Stimulated activated CD4-positive, alpha-beta T cell treated with anti-CD3 and anti-CD28 coated beads, Interleukin-15, amount 100 ng/mL, for 1 hour (primary cell): ENCODE data around the gene RNF8.
"Not testable (repeated sequence)": the region's sequence is repeated elsewhere in the genome, so short reads cannot be mapped to it uniquely, and the experiment has no call there.

ENCODE experiments used
- DNase-seq, 2 donors: peaks; one replicate each; pipeline ENCODE4 v3.0.0-alpha.2; 2020; ENCODE audit warnings: low read depth in 1 of 2, low spot score in 1 of 2

RNF8 gene

DNA sequence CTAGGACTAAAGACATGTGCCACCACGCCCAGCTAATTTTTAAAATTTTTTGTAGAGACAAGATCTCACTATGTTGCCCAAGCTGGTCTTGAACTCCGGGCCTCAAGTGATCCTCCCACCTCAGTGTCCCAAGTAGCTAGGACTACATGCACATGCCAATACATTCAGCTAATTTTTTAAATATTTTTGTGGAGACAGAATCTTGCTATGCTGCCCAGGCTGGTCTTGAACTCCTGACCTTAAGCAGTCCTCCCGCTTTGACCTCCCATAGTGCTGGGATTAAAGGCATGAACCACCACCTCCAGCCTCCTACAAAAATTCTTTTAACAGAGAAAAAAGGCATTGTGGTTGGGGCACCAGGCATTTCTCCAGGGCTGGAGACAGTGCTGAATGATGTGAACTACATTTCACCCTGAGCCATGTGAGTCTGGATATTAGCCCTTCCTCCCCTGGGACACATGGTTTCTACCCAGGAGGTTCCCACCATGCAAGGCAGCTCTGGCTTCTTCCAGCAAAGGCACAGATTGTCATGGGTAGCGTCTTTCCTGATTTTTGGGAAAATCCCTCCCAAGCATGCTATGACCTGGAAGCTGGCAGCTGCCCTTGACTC, 42.9 kb downstream of the RNF8 start:
- DNase-seq: no peak

DNA sequence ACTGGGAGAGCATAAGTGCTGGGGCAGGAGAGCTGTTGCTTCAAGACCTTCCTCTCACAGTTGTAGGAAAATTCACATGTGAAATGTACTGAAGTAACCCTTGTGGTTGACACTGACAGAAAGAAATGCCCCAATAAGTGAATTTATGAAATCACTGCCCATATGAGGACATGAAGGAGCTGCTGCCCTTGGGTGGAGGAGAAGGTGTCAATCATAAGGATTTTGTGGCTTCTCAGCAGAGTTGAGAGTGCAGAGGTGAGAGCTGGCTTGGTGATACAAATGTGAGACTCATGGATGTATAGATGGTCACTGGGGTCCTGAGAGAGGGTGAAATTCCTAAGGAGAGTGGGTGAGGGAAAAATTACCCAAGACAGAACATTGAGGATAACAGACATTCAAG, 45.3 kb downstream of the RNF8 start:
- DNase-seq: no peak

DNA sequence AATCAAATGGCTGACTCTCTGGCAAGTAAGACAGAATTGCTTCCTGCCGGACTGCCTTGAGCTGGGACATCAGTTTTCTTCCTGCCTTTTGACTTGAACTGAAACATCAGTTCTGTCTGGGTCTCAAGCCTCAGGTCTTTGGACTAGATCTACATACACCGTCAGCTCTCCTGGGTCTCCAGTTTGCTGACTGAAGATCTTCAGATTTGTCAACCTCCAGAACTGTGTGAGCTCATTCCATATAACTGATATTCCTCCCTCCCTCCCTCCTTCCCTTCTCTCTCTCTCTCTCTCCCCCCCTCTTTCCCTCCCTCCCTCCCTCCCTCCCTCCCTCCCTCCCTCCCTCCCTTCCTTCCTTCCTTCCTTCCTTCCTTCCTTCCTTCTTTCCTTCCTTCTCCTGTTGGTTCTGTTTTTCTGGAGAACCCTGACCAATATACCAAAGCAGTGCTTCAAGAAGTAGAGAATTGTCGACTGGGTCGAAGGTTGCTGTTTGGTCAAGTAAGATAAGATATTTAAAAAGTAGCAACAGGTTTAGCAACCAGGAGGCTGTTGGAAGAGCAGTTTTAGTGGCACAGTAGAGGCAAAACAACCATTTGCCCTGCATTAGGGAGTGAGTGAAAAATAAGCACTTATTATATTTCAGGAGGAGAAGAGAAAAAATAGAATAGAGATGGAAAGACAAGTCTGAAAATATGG, 46.2 kb downstream of the RNF8 start:
- no peak for DNase-seq

DNA sequence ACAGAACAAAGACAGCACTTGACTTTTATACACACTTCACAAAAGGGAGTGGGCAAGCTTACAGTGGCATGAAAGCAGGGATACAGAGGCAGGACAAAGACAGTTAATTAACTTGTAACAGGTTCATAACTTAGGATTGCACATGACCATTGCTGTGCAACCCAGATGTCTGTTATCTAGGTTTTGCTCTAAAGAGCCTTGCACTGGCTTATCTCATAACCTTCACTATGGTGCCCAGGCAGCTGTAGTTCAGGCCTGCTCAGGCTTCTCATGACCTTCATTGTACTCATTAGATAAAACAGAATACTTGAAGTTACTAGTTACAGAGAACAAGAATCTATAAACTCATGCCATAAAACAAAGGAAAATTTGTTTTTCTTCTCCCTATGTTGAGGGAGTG, 47.9 kb downstream of the RNF8 start:
- DNase-seq: not testable (repeated sequence)

DNA sequence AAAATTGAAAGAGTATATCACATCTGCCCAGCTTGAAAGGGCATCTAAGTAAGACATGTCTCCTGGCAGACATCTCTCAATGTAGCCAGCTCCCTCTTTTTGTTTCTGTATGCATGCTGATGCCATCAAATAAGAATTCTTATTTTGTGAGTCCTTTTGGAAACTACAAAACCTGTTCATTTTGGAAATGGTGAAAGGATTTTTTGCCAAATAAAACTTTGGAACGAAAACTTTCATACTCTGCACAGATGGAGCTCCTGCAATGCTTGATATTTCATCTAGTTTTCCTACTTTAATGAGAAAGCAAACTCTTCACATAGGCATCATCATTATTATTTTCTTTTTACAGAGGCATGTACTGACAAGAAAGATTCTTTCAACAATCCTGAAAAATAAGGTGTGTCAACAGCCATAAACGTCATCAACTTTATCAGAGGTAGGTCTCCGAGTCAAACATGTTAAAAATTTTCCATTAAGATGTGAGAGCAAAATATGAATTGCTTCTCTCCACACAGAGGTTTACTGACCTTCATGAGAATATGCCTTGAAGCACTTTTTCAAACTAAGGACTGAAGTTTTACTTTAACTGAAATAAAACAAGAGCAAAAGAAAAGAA, 53.1 kb downstream of the RNF8 start:
- no peak for DNase-seq

DNA sequence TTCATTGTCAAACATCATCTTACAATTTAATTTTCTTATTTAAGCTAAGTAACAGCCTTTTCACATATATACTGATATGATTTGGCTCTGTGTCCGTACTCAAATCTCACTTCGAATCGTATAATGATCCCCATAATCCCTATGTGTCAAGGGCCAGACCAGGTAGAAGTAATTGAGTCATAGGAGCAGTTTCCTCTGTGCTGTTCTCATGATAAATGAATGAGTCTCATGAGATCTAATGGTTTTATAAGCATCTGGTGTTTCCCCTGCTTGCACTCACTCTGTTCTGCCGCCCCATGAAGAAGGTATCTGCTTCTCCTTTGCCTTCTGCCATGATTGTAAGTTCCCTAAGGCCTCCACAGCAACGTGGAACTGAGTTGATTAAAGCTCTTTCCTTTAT, 54.2 kb downstream of the RNF8 start:
- no peak for DNase-seq

DNA sequence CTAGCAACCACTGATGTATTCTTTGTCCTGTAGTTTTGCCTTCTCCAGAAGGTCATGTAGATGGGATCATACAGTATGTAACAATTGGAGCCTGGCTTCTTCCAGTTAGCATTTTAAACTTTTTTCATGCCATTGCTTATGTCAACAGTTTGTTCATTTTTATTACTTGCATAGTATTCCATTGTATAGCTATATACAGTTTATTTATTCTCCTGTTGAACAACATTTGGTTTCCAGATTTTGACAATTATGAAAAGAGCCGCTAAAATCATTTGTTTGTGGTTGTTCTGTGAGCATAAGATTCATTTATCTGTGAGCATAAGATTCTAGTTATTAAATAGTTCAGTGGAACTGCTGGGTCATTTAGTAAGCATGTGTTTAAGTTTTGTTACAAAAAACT, 55.7 kb downstream of the RNF8 start:
- no peak for DNase-seq

DNA sequence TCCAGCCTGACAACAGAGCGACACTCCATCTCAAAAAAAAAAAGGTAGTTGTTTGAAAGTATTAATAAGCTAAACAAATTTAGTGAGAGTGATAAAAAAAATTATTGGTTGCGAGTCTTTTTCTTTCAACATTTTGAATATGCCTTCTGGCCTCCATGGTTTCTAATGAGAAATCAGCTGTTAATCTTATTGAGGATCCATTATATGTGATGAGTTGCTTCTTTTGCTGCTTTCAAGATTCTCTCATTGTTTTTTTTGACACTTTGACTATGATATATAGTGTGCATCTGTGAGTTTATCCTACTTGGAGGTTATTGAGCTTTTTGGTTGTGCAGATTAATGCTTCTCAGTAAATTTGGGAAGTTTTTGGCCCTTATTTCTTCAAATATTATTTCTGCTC, 63.6 kb downstream of the RNF8 start:
- DNase-seq: no peak

DNA sequence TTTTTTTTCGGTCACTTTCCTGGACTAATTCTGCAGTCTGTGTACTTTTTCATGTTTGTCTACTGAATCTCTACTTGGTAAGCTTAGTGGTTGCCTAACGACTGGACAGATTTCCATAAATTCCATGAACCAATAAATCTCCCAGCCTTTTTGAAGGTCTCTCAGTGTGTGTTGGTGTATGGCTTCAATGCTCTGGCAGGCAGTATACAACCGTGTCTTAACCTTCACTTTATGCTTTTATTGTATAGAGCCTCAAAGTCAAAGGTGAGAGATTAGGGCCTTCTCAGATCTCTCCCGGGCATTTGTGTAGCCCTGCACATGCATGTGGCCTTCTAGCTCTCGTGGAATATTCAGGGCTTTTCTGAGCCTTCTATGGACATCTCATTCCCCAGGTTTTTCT, 64.9 kb downstream of the RNF8 start:
- DNase-seq: no peak

DNA sequence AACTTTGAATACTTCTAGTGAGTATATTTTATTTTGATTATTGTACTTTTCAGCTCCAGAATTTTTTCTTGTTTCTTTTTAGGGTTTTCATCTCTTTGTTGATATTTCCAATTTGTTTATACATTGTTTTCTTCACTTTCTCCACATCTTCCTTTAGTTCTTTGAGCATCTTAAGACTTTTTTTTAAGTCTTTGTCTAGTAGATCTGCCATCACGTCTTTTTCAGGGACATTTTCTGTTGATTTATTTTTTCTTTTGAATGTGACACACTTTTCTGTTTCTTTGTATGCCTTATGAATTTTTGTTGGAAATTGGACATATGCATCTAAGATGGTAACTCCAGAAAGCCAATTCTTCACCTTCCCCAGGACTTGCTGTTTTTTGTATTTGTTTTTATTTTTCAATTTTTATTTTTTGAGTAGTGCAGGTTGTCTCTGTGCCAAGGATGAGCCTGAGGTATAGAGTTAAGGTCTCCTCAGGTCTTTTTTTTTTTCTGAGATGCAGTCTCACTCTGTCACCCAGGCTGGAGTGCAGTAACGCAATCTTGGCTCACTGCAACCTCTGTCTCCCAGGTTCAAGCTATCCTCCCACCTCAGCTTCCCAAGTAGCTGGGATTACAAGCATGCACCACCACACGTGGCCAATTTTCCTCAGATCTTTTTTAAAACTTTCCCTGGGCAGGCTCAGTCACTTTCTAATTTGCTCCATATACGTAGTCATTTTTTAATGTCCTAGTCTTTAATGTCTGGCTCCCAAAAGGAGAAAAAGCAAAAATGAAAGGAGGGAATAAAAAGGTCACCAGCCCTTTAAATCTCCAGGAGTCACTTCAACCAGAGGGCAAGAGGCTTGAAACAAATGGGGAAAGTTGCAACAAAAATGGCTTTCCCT, 72.5 kb downstream of the RNF8 start:
- DNase-seq: no peak

DNA sequence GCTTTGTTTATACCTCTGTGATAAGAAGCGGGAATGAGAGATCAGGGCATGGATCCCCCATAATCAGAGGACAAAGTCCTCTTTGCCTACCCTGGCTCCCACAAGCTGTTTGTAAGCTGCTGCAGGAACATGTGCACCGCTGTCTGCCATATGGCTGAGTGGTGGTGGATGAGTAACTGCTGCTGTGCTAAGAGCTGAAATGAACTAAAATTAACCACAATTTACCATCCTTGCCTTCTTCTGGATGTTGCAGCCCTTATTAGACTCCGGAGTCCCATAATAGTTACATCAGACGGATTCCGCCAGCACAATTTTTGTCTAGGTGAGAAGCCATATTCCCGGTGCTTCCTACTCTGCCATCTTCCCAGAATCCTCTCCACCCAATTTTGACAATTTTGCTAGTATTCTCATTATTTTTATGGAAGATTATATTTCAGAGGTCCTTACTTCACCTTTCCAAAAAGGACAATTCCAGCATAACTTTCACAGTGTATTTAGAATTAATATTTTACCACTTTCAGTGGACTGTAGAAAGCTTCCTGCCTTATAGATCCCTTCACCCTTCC, 73.2 kb downstream of the RNF8 start:
- no peak for DNase-seq

DNA sequence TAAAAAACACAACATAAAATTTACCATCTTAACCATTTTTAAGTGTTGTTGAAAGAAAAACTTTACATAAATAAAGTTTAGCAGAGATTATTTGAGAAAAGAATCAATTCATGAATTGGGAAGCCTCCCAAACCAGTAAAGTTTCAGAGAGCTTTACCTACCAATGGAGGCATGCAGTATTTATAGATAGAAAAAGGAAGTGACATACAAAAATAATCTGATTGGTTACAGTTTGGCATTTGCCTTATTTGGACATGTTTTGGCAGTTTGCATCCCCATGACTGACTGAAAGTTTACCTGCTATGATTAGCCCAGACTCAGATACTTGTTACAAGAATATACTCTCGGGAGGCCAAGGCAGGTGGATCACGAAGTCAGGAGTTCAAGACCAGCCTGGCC, 75.6 kb downstream of the RNF8 start:
- no peak for DNase-seq

DNA sequence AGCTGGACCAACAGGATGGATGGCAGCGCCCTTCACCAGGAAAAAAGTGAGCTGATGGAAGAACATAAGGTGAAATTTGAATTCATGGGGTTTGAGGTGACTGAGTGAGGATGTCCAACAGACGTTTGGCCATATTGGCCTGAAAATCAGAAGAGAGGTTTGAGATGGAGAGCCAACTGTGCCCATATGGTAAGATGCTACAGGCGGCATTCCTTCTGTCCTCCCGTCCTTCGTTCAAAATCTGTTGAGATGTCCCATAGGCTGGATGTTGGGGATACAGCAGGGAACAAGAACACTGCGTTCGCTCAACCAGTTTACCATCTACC, 78.8 kb downstream of the RNF8 start:
- DNase-seq: no peak

DNA sequence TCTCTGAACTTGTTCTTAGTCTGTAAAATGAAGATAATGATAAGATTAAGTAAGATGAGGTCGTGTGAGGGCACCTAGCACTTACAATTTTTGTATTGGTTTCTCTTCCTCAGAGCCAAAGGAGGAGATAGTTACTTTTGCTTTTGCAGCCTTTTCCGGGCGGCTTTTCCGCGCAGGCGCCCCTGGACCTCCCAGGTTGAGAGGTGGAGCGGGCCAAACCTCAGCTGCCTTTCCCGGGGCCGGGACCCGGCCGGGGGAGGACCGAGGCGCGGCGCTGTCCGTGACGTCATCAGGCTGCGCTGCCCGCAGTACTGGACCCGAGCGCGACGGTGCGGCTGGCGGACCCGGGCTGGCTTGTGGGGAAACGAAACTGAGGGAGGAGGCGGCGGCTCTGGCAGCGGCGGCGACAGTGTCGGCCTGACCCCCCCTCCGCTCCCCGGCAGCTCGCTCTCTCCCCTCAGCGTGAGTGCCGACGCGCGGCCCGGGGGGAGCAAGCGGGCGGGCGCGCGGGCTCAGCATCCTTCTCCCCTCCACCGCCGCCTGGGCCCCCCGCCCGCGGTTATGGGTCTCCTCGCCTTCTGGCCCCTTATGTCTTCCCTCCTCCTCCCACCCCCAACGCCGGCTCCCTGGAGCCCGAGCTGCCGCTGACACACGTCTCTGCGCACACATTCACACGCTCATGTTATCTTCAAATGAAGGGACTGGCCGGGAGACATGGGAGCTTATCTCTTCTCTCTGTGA, 79.3 kb downstream of the RNF8 start, which contains the start of gene CMTR1:
CMTR1 (plus strand) TSS at position 306 of the 741 bp plus-strand sequence. CDS start 2,409 bp downstream, outside the sequence.
- DNase-seq: peak; percentile 93 to 96

DNA sequence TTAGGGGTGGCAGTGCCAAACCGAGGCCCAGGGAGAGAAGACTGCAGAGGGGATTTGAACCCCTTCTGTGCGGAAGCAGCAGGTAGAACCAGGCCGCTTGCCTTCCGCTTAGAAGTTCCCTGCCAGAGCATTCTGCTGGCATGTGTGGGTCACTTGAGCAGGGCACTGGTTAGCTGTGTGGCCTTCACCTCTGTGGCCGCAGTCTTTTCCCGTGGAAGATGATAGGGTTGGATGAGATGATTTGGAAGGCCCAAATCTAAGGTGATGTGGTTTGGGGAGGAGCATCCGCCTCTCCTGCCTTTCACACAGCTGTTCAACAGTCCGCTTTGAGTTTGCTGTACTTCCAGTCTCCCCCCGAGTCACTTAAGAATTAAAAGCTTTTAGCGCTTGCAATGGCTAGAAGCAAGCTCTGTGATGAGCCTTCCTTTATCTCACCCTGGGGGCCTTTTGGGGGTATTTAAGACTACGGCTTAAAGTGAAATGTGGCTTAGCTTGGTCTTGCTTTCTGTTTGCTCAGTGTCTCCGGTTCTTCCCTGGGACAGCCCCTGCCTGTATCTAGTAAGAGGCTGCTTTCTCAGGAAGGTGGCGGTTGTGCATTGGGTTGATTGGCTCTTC, 80.0 kb downstream of the RNF8 start:
- peak in 1 of 2 donors; percentile 20 for DNase-seq

DNA sequence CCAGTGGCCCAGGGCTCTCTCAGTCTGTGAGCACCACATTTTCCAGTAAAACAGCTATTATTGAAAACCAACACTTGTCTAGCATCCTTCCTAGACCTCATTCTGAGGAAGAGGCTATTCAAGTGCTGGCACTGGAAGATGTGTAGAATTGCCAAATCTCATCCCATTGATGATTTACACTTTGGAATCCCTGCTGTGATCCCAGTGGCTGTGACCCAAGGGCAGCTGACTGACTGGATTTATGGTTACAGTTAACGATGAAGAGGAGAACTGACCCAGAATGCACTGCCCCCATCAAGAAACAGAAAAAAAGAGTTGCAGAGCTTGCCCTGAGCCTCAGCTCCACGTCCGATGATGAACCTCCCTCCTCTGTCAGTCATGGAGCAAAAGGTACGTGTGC, 81.6 kb downstream of the RNF8 start:
- DNase-seq: no peak

DNA sequence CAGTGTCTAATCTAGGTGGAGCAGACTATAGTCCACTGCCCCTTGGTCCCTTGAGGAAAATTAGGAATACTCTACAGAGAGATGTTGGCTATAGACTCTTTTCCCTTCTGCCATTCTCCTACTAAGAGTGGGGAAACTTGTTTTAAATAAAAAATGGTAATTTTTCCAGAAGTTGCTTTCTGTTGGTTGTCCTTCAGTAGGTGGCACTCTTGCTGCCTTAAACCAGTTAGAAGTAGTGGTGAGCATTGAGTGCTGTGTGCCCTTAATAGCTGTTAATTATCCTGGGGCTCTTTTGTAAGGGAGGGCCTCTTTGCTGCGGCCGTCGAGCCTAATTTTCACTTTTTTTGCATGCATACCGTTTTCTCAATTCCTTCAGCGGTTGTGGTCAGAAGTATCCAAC, 82.0 kb downstream of the RNF8 start:
- DNase-seq: no peak

DNA sequence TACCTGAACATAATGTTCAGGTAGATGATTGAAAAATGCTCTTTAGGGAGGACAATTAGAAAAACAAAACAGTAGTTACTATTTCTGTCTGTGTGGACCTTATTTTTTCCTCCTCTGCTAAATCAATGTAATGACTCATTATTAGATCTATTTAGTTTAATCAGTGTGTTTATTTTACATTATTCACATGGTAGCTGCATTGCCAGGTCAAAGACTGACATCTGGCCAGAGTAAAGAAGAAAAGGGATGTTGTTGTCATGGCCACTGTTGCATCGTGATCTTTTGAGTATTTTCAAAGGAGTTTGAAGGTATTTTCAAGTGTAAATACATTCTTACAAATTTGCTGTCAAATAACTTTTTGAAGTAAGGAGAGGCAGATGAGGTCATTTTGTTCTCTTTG, 85.1 kb downstream of the RNF8 start:
- no peak for DNase-seq

DNA sequence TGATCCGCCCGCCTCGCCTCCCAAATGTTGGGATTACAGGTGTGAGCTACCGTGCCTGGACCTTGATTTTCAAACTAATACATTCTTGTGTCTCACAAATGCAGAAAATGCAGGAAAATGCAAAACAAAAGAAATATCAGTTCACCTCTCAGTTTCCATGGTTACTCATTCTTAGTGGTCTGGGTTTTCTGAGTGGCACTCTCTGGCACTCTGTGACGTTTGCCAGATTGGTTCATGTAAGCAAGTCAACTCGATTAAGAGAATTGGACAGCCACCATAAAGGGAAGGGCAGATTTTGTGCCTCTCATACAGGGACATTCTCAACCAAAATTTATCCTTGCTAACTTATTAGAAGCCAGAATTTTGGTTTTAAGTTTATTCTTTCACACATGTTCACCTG, 87.9 kb downstream of the RNF8 start:
- DNase-seq: no peak
